ENCODE measurements around the gene TBCEL.
"Not testable (repeated sequence)": the region's sequence is repeated elsewhere in the genome, so short reads cannot be mapped to it uniquely, and the experiment has no call there.

The TBCEL gene

DNA sequence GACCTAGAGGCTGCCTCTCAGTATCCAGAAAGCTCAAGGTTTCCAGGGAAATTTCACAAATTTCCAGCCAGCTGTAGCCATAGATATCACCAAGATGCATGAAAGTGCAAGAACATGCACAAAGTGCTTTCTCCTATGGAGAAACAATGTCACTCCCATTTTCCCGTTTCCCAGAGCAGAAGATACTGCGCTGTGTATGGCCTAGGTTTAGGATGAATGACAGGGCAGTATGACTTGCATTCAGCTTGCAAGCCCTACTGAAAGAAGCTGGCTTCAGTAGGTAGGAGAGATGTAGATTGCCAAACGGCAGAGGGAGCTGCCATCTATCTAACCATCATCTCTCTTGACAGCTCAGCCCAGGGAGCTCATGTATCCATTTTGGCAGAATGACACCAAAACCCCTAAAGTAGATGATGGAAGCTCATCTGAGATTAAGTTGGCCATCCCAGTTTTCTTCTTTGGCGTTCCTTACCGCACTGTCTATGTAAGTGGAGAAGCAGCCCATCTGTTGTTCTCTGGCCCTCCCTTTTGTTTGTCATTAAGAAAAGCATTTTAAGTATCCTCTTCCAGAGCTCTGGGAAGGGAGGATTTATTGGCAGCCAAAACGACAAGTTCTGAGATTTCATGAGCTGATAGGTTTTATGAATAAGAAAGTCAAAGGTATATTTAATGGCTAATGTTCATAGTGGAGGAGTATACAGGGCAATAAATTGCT is 81.7 kb downstream of the TBCEL start:
- DNase-seq (ENCODE audit: low spot score): no peak

DNA sequence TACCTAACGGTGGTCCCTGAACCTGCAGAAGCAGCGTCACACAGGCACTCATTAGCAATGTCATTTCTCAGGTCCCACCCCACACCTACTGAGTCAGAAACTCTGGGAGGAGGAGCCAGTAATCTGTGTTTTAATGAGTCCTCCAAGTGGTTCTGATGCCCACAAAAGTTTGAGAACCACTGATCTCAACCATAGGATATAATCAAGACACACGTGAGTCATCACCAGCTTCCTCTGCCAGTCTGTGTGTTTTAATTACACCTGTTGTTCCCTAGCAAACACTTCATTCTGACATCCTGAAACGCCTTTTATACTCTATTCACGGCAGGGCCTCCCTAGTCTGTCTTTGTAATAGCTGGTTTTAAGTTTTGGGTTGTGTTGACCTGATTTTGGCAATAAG is 82.9 kb downstream of the TBCEL start:
- no peak for DNase-seq (ENCODE audit: low spot score)

DNA sequence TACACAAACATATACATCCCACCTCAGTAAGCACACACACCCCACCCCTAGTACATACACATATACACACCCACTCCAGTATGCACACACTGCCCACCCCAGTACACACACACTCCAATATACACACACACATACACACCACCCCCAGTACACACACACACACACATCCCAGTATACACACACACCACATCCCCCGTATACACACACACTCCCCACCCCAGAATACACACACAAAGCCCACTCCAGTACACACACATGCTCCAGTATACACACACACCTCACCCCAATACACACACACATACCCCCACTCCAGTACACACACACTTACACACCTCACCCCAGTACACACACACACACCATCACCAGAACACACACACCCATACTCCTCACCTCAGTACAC is 84.5 kb downstream of the TBCEL start:
- no peak for DNase-seq (ENCODE audit: low spot score)

DNA sequence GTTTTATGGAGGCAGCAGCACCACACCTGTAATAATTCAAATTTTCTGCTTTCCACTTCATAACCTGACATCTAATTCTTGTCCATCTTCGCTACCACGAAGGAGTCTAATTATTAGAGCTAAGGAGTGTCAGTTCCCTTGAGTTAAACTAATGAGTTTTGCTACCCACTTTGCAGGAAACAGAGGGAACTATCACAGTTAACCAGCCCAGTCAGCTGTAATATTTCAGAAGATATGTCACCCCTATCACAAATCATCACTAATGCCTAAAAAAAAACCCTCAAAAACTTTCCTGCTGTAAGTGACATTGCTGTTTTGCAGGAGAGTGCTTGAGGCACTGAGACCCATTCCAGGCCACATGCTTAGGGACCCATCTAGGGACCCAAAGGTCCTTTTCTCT is 85.6 kb downstream of the TBCEL start:
- DNase-seq (ENCODE audit: low spot score): no peak

DNA sequence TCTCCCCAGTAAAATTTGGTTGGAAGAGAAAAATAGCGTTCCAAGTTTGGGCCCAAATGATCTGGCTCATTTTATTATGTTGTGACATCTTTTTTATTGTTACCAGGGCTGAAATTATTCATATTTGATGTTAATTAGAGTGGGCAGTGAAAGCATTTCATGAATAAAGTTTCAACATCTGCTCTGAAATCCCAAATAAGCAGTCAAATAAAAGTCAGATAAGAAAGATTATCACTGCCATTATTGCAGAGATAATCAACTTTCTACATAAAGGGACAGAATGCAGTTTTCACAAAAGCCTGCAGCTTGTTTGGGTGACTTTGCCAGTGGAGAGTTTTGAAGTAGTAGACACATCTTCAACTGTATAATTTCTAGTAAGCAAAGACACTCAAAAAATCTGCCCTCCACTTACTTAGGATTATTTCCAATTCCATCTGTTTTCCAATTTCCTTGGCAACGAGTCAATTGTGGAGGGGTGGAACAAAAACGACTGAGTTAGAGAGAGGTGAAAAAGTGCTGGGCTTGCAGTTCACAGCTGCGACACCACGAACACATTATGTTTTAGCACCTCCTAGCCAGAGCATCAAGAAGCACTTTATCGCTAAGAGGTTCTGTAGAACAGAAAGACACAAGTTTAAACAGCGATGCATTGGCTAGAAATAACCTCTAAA is 86.1 kb downstream of the TBCEL start:
- no peak for DNase-seq (ENCODE audit: low spot score)

DNA sequence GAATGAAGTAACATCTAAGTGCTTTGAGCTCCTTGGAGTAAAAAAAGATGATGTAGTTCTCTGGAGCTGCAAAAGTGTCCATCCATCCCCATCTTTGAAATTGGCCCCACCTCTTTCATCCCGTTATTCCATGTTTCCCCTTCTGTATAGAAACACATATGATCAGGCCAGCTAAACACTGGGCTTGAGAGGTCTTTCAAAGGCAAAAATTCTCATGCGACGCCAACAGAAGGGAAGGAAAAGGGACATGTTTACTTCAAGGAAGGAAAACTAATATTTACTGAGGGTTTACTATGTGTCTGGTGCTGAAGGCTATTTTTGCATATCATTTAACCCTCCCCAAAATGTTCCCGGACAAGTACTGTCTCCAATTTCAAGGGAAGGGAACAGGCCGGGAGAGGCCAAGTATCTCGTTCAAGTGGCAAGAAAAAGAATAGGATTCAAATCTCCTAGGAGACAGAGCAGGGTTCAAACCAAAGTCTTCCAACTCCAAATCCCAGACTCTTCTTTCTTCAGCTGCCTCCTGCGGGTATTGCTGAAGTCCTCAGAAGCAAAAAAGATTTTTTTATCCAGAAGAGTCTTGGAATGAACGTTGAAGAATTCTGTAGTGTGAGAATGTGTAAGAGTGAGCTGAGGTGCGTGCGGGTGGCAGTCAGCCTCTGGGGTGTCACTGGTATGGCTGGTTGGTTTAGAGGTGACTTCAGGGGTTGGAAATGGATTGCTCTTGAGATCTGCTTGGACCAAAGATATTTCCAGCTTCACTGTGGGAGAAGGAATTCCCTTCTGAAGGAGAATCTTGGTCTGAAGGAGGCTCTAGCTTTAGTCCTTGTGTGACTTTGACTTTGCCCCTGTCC is 87.2 kb downstream of the TBCEL start:
- DNase-seq (ENCODE audit: low spot score): no peak

DNA sequence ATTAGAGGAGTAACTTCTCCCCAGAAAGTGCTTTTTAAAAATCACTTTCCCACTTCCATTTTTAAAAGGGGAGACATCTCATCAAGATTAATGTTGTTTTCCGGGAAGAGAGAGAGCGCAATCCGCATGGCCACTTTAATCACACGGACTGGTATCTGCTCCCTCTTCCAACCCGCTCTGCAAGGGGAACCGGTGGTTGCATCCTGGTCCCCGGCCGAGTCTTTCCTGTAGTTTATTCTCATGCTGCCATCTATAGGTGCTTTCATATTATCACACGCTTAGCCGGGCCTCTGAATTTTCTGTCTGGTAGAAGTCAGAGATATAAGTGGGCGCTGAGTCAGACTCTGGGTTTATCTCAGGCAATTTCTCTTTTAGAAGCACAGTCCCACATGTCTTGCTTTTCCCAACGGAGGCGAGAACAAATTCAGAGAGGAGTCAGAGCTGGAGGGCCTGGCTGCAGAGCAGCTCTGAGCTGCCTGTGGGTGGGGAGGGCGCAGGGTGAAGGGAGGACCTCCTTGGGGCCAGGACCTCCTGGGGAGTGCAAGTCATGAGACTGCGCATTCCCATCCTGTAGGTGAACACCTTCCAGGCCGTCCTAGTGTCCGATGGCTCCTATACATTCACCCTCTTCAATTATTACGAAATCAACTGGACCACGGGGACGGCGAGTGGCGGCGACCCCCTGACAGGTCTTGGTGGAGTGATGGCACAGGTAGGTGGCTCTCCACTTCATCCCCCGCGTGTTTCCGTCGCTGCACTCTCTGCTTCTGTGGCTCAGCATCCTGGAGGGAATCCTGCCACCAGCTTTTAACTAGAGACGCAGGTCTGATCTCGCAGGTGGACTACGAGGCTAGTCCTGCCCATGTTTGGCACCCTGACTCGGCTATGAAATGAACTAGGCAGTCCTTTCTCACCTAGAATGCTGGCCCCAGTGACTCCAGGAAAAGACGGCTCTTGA is 88.9 kb downstream of the TBCEL start:
- peak; percentile 12 for DNase-seq (ENCODE audit: low spot score)

DNA sequence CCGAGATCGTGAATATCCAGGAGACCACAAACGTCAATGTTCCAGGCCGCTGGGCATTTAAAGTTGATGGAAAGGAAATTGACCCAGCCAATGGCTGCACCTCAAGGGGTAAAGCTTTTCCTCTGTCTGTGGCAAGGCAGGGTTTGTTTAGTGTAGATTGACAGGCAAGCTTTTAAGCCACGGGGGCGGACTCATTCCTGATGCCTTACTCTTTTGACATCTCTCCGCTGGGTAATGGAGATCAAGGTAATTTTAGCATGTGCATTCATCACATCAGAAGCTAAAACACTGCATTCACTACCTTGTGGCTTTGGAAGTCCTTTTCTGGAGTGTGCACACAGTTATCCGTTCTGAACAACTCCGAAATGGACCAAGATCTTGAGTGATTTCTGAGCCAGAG is 89.7 kb downstream of the TBCEL start:
- DNase-seq (ENCODE audit: low spot score): no peak

DNA sequence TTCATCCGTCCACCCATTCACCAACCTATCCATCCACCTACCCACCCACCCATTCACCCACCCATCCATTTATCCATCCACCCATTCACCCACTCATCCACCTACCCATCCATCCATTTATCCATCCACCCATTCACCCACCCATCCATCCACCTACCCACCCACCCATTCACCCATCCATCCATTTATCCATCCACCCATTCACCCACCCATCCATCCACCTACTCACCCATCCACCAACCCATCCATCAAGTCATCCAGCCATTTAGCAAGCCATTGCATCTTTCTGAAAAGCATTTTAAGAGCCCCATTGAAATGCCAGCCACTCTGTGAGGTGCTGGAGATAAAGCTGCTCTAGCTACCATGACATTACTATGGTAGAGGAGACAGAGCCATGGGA is 91.1 kb downstream of the TBCEL start:
- not testable (repeated sequence) for DNase-seq (ENCODE audit: low spot score)

DNA sequence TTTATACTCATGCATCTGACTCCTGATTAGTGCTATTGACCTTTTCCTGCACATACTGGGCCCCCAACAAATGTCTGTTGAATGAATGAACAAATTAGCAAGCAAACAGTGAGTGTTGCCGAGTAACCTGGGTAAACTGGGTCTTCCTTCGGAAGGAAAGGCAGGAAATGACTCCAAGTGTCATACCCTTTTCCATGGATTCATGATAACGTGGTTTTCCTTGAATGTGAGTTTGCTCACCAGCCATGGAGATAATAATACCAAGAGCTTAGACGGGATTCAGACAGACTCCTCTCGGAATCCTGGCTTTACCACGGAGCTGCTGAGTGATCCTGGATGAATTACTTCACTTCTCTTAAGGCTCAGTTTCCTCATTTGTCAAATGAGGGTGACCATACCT is 93.9 kb downstream of the TBCEL start:
- no peak for DNase-seq (ENCODE audit: low spot score)

DNA sequence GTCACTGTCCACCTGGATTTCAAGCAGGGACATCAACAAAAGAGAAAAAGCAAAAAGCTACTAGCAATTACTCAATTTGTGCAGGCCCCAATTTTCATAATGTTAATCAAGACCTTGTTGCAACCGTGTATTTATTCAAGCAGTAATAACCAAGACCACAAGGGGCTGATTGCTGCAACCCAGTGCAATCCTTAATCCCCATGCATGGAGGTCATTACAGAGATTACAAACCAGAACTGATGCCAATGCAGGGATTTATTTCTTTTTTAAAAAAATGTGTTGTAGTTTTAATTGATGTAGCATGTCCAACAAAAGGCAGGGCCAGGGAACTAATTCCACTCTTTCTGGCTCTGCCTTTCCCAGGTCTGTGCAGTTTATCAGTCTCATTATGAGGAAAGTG is 95.5 kb downstream of the TBCEL start:
- no peak for DNase-seq (ENCODE audit: low spot score)

DNA sequence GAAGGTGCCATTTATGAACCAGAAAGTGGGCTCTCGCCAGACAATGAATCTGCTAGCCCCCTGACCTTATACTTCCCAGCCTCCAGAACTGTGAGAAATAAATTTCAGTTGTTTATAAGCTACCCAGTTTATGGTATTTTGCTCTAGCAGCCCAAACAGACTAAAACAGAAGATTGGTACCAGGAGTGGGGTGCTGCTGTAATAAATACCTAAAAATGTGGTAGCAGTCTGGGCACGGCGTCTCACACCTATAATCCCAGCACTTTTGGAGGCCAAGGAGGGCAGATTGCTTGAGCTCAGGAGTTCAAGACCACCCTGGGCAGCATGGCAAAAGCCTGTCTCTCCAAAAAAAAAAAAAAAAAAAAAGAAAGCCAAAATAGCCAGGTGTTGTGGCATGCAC is 98.4 kb downstream of the TBCEL start:
- no peak for DNase-seq (ENCODE audit: low spot score)

DNA sequence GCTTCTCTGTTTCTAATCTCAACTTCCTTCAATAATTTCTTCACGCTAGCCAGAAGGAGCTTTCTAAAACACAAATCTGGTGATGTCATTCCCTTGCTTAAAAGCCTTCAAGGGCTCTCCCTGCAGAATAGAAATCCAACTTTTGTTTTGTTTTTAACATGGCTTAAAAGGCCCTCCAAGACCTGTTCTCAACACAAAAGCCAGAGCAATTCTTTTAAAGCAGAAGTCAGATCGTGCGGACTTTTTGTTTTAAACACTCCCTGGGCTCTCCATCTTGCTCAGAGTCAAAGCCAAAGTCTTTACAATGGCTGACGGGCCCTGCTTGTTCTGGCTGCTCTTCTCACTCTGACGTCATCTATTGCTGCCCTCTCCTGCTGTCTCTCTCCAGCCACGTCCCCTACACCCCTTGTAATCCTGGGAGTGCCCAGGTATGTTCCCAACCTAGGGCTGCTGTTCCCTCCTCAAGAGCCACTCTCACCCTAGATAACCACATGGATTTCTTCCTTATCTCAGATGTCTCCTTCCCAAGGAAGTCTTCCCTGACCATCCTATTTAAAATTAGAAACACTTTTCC is 99.7 kb downstream of the TBCEL start:
- no peak for DNase-seq (ENCODE audit: low spot score)

DNA sequence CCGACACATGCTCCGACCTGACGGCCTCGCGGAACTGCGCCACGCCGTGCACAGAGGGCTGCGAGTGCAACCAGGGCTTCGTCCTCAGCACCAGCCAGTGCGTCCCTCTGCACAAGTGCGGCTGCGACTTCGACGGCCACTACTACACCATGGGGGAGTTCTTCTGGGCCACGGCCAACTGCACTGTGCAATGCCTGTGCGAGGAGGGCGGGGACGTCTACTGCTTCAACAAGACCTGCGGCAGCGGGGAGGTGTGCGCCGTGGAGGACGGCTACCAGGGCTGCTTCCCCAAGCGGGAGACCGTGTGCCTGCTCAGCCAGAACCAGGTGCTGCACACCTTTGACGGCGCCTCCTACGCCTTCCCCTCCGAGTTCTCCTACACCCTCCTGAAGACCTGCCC is 103.9 kb downstream of the TBCEL start:
- DNase-seq (ENCODE audit: low spot score): no peak

DNA sequence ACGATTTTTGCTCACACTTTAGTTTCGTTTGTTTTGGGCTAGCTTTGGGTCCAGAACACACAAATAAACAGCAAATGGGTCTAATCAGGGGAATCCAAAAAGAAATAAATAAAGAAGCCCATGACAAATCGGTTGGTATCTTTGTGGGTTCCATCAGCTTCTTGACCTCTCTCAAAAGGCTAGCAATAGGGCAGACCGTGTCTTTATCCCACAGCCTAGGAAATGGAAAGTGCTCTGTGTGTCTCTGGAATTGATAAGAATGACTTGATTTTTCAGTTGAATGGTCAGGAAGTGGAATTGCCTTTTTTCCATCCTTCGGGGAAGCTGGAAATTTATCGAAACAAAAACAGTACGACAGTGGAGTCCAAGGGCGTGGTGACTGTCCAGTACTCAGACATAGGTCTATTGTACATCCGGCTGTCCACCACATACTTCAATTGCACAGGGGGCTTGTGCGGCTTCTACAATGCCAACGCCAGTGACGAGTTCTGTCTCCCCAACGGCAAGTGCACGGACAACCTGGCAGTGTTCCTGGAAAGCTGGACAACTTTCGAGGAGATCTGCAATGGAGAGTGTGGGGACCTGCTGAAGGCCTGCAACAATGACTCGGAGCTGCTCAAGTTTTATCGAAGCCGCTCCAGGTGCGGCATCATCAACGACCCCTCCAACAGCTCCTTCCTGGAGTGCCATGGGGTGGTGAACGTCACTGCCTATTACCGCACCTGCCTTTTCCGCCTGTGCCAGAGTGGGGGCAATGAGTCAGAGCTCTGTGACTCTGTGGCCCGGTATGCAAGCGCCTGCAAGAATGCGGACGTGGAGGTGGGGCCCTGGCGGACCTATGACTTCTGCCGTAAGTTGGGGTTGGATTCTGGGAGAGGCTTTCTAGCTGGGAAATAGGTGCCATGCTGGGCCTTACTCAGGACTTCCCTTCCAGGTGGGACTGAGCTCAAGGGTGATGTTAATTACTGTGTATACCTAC is 105.7 kb downstream of the TBCEL start:
- no peak for DNase-seq (ENCODE audit: low spot score)

DNA sequence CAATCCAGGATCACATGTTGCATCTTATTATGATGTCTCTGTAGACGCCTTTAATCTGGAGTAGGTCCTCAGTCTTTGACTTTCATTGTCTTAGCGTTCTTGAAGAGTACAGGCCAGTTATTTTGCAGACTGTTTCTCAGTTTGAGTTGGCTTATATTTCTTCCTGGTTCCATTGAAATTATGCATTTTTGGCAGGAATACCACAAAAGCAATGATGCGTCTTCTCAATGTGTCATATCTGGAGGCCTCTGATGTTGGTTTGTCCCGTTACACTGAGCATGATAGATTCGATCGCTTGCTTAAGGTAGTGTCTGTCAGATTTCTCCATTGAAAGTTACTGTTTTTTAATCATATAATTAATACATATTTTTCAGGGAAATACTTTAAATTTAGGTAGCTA is 107.8 kb downstream of the TBCEL start:
- DNase-seq (ENCODE audit: low spot score): no peak

DNA sequence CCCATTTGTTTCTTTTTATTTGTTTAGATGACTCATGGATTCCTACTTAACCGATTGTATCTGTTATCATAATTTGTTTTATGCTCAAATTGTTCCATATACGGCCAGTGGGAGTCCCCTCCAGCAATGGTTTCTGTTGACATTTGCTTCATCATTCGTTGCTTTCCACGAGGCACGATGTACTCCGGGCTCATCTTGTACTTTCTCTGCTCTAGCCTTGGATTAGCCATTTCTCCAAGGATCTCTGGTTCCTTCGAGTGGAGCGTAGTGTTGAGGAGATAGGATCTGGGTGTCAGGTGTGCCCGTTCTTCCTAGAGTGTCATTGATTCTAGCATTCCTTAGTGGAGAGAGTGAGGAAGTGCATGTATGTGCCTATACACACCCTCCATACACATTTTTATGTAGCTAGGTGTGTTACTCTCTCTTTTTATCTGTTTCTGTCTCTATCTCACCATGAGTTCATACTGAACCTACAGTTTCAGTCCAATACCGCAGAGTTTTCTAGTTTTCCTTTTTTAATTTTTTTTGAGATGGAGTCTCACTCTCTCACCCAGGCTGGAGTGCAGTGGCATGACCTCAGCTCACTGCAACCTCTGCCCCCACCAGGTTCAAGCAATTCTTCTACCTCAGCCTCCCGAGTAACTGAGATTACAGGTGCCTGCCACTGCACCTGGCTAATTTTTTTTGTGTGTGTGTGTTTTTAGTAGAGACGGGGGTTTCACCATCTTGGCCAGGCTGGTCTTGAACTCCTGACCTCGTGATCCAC is 108.5 kb downstream of the TBCEL start:
- no peak for DNase-seq (ENCODE audit: low spot score)

DNA sequence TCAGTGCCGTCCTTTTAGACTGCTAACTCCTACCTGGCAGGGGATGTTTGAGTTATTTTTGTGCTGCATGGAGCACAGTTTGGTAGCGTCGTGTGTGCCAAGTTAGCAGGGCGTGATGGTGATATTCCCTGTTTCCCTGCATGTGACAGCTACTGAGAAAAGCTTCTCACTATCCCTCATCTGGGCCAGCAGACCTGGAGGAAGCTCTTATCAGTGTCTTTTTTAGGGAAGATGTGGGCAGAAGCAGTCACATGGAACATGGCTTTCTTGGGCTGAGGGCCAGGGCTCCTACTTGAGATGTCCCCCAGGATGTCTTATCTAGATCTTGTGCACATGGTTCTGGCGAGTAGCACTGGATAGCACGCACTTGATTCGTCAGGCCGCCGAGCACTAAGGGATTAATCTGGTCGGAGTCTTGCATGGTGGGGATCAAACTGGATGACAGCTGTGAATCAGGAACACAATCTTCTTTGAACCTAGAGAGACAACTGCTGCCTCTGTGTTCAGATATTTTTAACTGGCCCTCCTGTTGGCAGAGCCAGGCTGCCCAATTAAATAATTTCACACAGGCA is 110.9 kb downstream of the TBCEL start:
- DNase-seq (ENCODE audit: low spot score): no peak

DNA sequence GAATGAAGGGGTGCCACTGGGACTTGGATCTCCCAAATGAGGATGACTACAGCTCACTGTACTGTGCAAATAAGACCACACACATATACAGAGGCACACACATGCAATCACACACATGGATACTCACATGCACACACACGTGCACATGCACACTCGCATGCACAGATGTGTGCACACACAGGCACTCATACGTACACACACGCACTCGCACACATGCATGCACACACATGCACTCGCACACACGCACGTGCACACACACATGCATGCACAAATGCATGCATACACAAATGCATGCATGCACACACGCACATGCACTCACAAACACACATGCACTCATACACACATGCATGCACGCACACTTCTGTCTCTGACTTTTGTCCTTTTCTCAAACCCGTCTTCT is 113.1 kb downstream of the TBCEL start:
- no peak for DNase-seq (ENCODE audit: low spot score)

All from CD4-positive, alpha-beta T cell treated with Interleukin-2 at 100 ng/mL for 4 hours (primary cell).